HCT116 (cell line): ENCODE measurements around the gene MYADML2. TPM values are rescaled to one million over a fixed set of nuclear protein-coding genes. Genes with fewer than 3 reads are reported as not detected.

Source experiments
- ATAC-seq: fragments of 200-7000 bp; cut with Tn5 transposase; 2 replicates; pipeline ENCODE4 v1.9.1; 2020; ENCODE audit warnings: mild to moderate bottlenecking, moderate library complexity
- BruUV-seq: library from RNA; stranded (reverse); fragments of 400-500 nt; replicated peaks from 2 replicates; lab custom pipeline; 2021; lab: Mats Ljungman, UMichigan
- CTCF ChIA-PET: fragments of 300-600 bp; sonication (Branson Sonifier 250); formaldehyde crosslinking; loops from one replicate; lab custom pipeline; 2021; ENCODE audit warnings: antibody characterized with exemption; lab: Charles Lee
- POLR2A ChIA-PET: fragments of 300-600, 350-600 bp; sonication (Branson Sonifier 250); formaldehyde crosslinking; loops from one replicate; lab custom pipeline; 2021; ENCODE audit warnings: antibody characterized with exemption; lab: Charles Lee
- RAD21 ChIA-PET, 2 experiments: fragments of 300-600 bp; sonication (Branson Sonifier 250); formaldehyde crosslinking; loops; one replicate each; lab custom pipeline; 2023; ENCODE audit warnings: low total read pairs in 2 of 2; ENCODE audit not compliant: uncharacterized antibody in 2 of 2, unreplicated experiment in 2 of 2, low non-redundant PET in 1 of 2; lab: Charles Lee
- DNase-seq: peaks from one replicate; pipeline ENCODE4 v3.0.0-alpha.2; 2010; ENCODE audit warnings: low read depth, low spot score
- H2AFZ ChIP-seq: fragments of 200-600 bp; shearing (Covaris generic), sonication (generic); 2 replicates; pipeline ENCODE4 v1.6.1; 2017; ENCODE audit warnings: low read depth, mixed run types, mixed read lengths, antibody characterized with exemption, low read length; ENCODE audit not compliant: poor library complexity, severe bottlenecking
- H3K27ac ChIP-seq: 2 replicates; pipeline ENCODE4 v1.5.1; 2012; ENCODE audit warnings: low read depth, low read length
- H3K27me3 ChIP-seq: fragments of 200-600 bp; sonication (generic); 2 replicates; pipeline ENCODE4 v1.6.1; 2016; ENCODE audit warnings: mixed run types, low read length, mixed read lengths; ENCODE audit not compliant: insufficient read depth
- H3K36me3 ChIP-seq, 2 experiments: fragments of 200-500 bp in 1 of 2; fragments of 200-600 bp in 1 of 2; sonication (Bioruptor generic) in 1 of 2; sonication (generic) in 1 of 2; 2 replicates each; pipeline versions ENCODE4 v1.5.1 to v1.6.1; 2014 to 2016; ENCODE audit warnings: low read length in 2 of 2, inconsistent platforms in 1 of 2, mixed read lengths in 1 of 2, mixed run types in 1 of 2; ENCODE audit not compliant: insufficient read depth in 2 of 2, control insufficient read depth in 1 of 2
- H3K4me1 ChIP-seq, 2 experiments: fragments of 200-600 bp in 1 of 2; sonication (generic) in 1 of 2; 2 replicates each; pipeline versions ENCODE4 v1.5.1 to v1.6.1; 2012 to 2017; ENCODE audit warnings: low read length in 2 of 2, inconsistent platforms in 1 of 2, mild to moderate bottlenecking in 1 of 2, mixed read lengths in 1 of 2, mixed run types in 1 of 2, moderate library complexity in 1 of 2; ENCODE audit not compliant: insufficient read depth in 2 of 2, control insufficient read depth in 1 of 2
- H3K4me2 ChIP-seq: fragments of 200-600 bp; sonication (generic); 2 replicates; pipeline ENCODE4 v1.6.1; 2017; ENCODE audit warnings: mixed run types, low read length, mixed read lengths
- H3K4me3 ChIP-seq, 2 experiments: fragments of 200-600 bp in 1 of 2; sonication (generic) in 1 of 2; replicated peaks in 1 of 2; 2 replicates each; pipeline ENCODE4 v1.5.1; 2011 to 2016; ENCODE audit warnings: low read length in 2 of 2, control low read depth in 1 of 2, low read depth in 1 of 2, mild to moderate bottlenecking in 1 of 2, mixed read lengths in 1 of 2, mixed run types in 1 of 2
- H3K79me2 ChIP-seq: fragments of 200-600 bp; sonication (generic); 2 replicates; pipeline ENCODE4 v1.6.1; 2017; ENCODE audit warnings: mild to moderate bottlenecking, mixed run types, low read length, moderate library complexity, mixed read lengths; ENCODE audit not compliant: insufficient read depth
- H3K9ac ChIP-seq: fragments of 200-600 bp; sonication (generic); 2 replicates; pipeline ENCODE4 v1.6.1; 2016; ENCODE audit warnings: low read length, mixed read lengths
- H3K9me2 ChIP-seq: fragments of 200-600 bp; sonication (generic), shearing (Covaris generic); 2 replicates; pipeline ENCODE4 v1.6.1; 2017; ENCODE audit warnings: mixed run types, mild to moderate bottlenecking, moderate library complexity; ENCODE audit not compliant: insufficient read depth
- H3K9me3 ChIP-seq, 2 experiments: fragments of 200-500 bp in 1 of 2; fragments of 200-600 bp in 1 of 2; sonication (Bioruptor generic) in 1 of 2; sonication (generic) in 1 of 2; 2 replicates each; pipeline ENCODE4 v1.6.1; 2014 to 2017; ENCODE audit warnings: low read length in 2 of 2, mixed read lengths in 2 of 2, inconsistent platforms in 1 of 2, low read depth in 1 of 2, mild to moderate bottlenecking in 1 of 2, mixed run types in 1 of 2, moderate library complexity in 1 of 2; ENCODE audit not compliant: control insufficient read depth in 1 of 2, insufficient read depth in 1 of 2
- H4K20me1 ChIP-seq: fragments of 200-600 bp; sonication (generic), shearing (Covaris generic); 2 replicates; pipeline ENCODE4 v1.6.1; 2017; ENCODE audit warnings: mixed run types, mild to moderate bottlenecking, moderate library complexity; ENCODE audit not compliant: insufficient read depth
- CBX3 ChIP-seq: IDR thresholded peaks from 2 replicates; pipeline ENCODE4 v1.6.1; 2012; ENCODE audit warnings: low read depth
- EGR1 ChIP-seq: IDR thresholded peaks from 2 replicates; pipeline ENCODE4 v1.6.1; 2012; ENCODE audit warnings: low read depth
- EZH2 ChIP-seq: fragments of 200-600 bp; sonication (generic); IDR thresholded peaks from 2 replicates; pipeline ENCODE4 v1.6.1; 2017; ENCODE audit warnings: antibody characterized with exemption, mixed run types
- FOSL1 ChIP-seq: IDR thresholded peaks from 2 replicates; pipeline ENCODE4 v1.6.1; 2012; ENCODE audit warnings: low read depth
- POLR2A ChIP-seq: IDR thresholded peaks from 2 replicates; pipeline ENCODE4 v1.7.0; 2011; ENCODE audit warnings: borderline replicate concordance; ENCODE audit not compliant: insufficient read depth, insufficient read length; ENCODE audit errors: extremely low read depth
- RAD21 ChIP-seq: IDR thresholded peaks from 2 replicates; pipeline ENCODE4 v1.6.1; 2012; ENCODE audit warnings: low read depth, mild to moderate bottlenecking
- SP1 ChIP-seq: IDR thresholded peaks from 2 replicates; pipeline ENCODE4 v1.6.1; 2012; ENCODE audit warnings: low read depth
- ZFX ChIP-seq: fragments of 450-650 bp; IDR thresholded peaks from 2 replicates; pipeline ENCODE4 v1.6.1; 2017
- intact Hi-C: fragments of 100-400 bp; cut with micrococcal nuclease; formaldehyde crosslinking; loops from 2 replicates; pipeline ENCODE4 v1.10.0; 2022
- total RNA-seq: library from RNA; stranded (reverse); gene quantifications from one replicate; pipeline ENCODE4 v1.2.1, GENCODE V29; 2021; ENCODE audit not compliant: unreplicated experiment
- TF ChIP-seq, protein P1 (sequence below): IDR thresholded peaks from 2 replicates; pipeline ENCODE4 v1.6.1; 2012; ENCODE audit warnings: low read depth
- TF ChIP-seq, protein P2 (sequence below): IDR thresholded peaks from 2 replicates; pipeline ENCODE4 v1.6.1; 2012
- TF ChIP-seq, protein P3 (sequence below): IDR thresholded peaks from 2 replicates; pipeline ENCODE4 v1.6.1; 2011; ENCODE audit warnings: mild to moderate bottlenecking, low read length, moderate library complexity; ENCODE audit not compliant: insufficient replicate concordance; ENCODE audit errors: extremely low read depth
- TF ChIP-seq, protein P4 (sequence below), 3 experiments: fragments of 200-600 bp in 1 of 3; sonication (generic) in 1 of 3; IDR thresholded peaks in 2 of 3; conservative IDR thresholded peaks in 1 of 3; 2 replicates each; pipeline ENCODE4 v1.5.1; 2012 to 2017; ENCODE audit warnings: low read depth in 2 of 3, low read length in 2 of 3, antibody characterized with exemption in 1 of 3, borderline replicate concordance in 1 of 3, control low read depth in 1 of 3, mild to moderate bottlenecking in 1 of 3, mixed read lengths in 1 of 3, mixed run types in 1 of 3, moderate library complexity in 1 of 3; ENCODE audit not compliant: insufficient read depth in 1 of 3

MYADML2 gene
- total RNA-seq, 1 experiment from 2014 or later: not detected

DNA sequence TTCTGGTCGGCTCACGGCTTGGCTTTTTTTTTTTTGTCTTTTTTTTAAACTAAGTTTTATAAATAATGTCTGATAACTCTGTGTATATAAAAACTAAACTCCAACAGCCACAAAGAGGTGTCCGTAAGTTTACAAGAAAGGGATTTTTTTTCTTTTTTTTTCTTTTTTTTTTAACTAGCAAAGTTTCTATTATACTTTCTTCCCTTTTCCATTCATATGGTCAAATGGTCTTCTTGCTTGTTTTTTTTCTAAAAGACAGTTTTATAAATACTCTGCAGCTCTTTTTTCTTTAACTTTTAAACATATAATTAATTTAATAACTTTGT, 25.5 kb downstream of the MYADML2 start:
- intact Hi-C loops: no loop called here
- H4K20me1 ChIP-seq: no peaks in the 10 kb centered on the region
- no TSS peak for BruUV-seq
- H3K27ac ChIP-seq: no peak overlapping the region
- peaks cover 15 to 36% of the 10 kb centered on the region in 2 experiments; a peak in 3 of 4 replicates for H3K36me3 ChIP-seq
- no peak for ATAC-seq
- H3K9ac ChIP-seq: no peak overlapping the region
- H3K9me3 ChIP-seq: no peaks in the 10 kb centered on the region
- CTCF ChIA-PET: no interaction called here
- no peak for TF ChIP-seq EGR1
- no peak for TF ChIP-seq ZFX
- no peak for TF ChIP-seq POLR2A
- TF ChIP-seq, protein P1, sequence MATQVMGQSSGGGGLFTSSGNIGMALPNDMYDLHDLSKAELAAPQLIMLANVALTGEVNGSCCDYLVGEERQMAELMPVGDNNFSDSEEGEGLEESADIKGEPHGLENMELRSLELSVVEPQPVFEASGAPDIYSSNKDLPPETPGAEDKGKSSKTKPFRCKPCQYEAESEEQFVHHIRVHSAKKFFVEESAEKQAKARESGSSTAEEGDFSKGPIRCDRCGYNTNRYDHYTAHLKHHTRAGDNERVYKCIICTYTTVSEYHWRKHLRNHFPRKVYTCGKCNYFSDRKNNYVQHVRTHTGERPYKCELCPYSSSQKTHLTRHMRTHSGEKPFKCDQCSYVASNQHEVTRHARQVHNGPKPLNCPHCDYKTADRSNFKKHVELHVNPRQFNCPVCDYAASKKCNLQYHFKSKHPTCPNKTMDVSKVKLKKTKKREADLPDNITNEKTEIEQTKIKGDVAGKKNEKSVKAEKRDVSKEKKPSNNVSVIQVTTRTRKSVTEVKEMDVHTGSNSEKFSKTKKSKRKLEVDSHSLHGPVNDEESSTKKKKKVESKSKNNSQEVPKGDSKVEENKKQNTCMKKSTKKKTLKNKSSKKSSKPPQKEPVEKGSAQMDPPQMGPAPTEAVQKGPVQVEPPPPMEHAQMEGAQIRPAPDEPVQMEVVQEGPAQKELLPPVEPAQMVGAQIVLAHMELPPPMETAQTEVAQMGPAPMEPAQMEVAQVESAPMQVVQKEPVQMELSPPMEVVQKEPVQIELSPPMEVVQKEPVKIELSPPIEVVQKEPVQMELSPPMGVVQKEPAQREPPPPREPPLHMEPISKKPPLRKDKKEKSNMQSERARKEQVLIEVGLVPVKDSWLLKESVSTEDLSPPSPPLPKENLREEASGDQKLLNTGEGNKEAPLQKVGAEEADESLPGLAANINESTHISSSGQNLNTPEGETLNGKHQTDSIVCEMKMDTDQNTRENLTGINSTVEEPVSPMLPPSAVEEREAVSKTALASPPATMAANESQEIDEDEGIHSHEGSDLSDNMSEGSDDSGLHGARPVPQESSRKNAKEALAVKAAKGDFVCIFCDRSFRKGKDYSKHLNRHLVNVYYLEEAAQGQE: no peak
- TF ChIP-seq, protein P2, sequence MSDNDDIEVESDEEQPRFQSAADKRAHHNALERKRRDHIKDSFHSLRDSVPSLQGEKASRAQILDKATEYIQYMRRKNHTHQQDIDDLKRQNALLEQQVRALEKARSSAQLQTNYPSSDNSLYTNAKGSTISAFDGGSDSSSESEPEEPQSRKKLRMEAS: no peak
- no peak for TF ChIP-seq FOSL1
- TF ChIP-seq CBX3: no peak
- TF ChIP-seq RAD21: no peak
- no peak for TF ChIP-seq EZH2
- TF ChIP-seq, protein P3, sequence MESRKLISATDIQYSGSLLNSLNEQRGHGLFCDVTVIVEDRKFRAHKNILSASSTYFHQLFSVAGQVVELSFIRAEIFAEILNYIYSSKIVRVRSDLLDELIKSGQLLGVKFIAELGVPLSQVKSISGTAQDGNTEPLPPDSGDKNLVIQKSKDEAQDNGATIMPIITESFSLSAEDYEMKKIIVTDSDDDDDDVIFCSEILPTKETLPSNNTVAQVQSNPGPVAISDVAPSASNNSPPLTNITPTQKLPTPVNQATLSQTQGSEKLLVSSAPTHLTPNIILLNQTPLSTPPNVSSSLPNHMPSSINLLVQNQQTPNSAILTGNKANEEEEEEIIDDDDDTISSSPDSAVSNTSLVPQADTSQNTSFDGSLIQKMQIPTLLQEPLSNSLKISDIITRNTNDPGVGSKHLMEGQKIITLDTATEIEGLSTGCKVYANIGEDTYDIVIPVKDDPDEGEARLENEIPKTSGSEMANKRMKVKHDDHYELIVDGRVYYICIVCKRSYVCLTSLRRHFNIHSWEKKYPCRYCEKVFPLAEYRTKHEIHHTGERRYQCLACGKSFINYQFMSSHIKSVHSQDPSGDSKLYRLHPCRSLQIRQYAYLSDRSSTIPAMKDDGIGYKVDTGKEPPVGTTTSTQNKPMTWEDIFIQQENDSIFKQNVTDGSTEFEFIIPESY: no peak
- TF ChIP-seq SP1: no peak
- TF ChIP-seq, protein P4, sequence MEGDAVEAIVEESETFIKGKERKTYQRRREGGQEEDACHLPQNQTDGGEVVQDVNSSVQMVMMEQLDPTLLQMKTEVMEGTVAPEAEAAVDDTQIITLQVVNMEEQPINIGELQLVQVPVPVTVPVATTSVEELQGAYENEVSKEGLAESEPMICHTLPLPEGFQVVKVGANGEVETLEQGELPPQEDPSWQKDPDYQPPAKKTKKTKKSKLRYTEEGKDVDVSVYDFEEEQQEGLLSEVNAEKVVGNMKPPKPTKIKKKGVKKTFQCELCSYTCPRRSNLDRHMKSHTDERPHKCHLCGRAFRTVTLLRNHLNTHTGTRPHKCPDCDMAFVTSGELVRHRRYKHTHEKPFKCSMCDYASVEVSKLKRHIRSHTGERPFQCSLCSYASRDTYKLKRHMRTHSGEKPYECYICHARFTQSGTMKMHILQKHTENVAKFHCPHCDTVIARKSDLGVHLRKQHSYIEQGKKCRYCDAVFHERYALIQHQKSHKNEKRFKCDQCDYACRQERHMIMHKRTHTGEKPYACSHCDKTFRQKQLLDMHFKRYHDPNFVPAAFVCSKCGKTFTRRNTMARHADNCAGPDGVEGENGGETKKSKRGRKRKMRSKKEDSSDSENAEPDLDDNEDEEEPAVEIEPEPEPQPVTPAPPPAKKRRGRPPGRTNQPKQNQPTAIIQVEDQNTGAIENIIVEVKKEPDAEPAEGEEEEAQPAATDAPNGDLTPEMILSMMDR (IDR thresholded peaks at IDR 0.05 in 2 of 3, conservative IDR thresholded peaks at IDR 0.05 in 1 of 3; ENCODE audit: borderline replicate concordance in 1 of 3, insufficient read depth in 1 of 3, low read depth in 2 of 3, low read length in 2 of 3): no peak
- peaks cover 96% of the 10 kb centered on the region for H3K79me2 ChIP-seq
- POLR2A ChIA-PET: no interaction called here
- no peaks in the 10 kb centered on the region for H3K9me2 ChIP-seq
- DNase-seq: no peak
- RAD21 ChIA-PET: no interaction called here
- H3K4me1 ChIP-seq: peaks cover 39 to 60% of the 10 kb centered on the region in 2 experiments
- H3K27me3 ChIP-seq: no peaks in the 10 kb centered on the region
- no peak overlapping the region for H3K4me2 ChIP-seq
- no peak overlapping the region for H3K4me3 ChIP-seq
- H2AFZ ChIP-seq: no peak overlapping the region
